IPS-15b (cell line): ENCODE data around the gene SUPT4H1.

Experiments used
- H3K27me3 ChIP-seq: one replicate; pipeline ENCODE4 v1.6.1; 2013; ENCODE audit warnings: low read length; ENCODE audit not compliant: control insufficient read depth, insufficient read depth
- H3K36me3 ChIP-seq: one replicate; pipeline ENCODE4 v1.6.1; 2013; ENCODE audit warnings: low read length; ENCODE audit not compliant: control insufficient read depth, insufficient read depth
- H3K4me1 ChIP-seq: one replicate; pipeline ENCODE4 v1.6.1; 2013; ENCODE audit warnings: mild to moderate bottlenecking, low read length; ENCODE audit not compliant: control insufficient read depth, insufficient read depth
- H3K4me3 ChIP-seq: one replicate; pipeline ENCODE4 v1.5.1; 2013; ENCODE audit warnings: low read depth, low read length
- H3K9ac ChIP-seq: one replicate; pipeline ENCODE4 v1.6.1; 2013; ENCODE audit warnings: low read depth, mild to moderate bottlenecking, low read length
- H3K9me3 ChIP-seq: one replicate; pipeline ENCODE4 v1.6.1; 2013; ENCODE audit warnings: mild to moderate bottlenecking, low read length; ENCODE audit not compliant: control insufficient read depth, insufficient read depth

SUPT4H1 gene

GRCh38 chr17:58369214-58370031, 17.4 kb upstream of the SUPT4H1 start:
- Histone ChIP-seq H3K27me3 (no peaks in the 10 kb centered on the region), H3K9ac (no peak overlapping the region), H3K4me1 (no peaks in the 10 kb centered on the region), H3K4me3 (no peak overlapping the region), H3K36me3 (no peaks in the 10 kb centered on the region), H3K9me3 (no peaks in the 10 kb centered on the region)

- no peaks in the 10 kb centered on the region for H3K36me3 ChIP-seq
- H3K4me1 ChIP-seq, result peaks cover 2% of the 10 kb centered on the region
- no peak overlapping the region for H3K9ac ChIP-seq
- H3K4me3 ChIP-seq, result no peak overlapping the region
- H3K9me3 ChIP-seq, result no peaks in the 10 kb centered on the region
- H3K27me3 ChIP-seq, result no peaks in the 10 kb centered on the region
Measured at GRCh38 chr17:58368860-58369213, 16.8 kb upstream of the SUPT4H1 start.

GRCh38 chr17:58367461-58367860, 15.5 kb upstream of the SUPT4H1 start:
- Histone ChIP-seq H3K36me3 (no peaks in the 10 kb centered on the region), H3K9me3 (no peaks in the 10 kb centered on the region), H3K4me3 (no peak overlapping the region), H3K9ac (no peak overlapping the region), H3K4me1 (peaks cover 2% of the 10 kb centered on the region), H3K27me3 (no peaks in the 10 kb centered on the region)

- H3K27me3 ChIP-seq, result no peaks in the 10 kb centered on the region
- no peak overlapping the region for H3K9ac ChIP-seq
- H3K4me3 ChIP-seq, result no peak overlapping the region
- no peaks in the 10 kb centered on the region for H3K36me3 ChIP-seq
- H3K9me3 ChIP-seq, result no peaks in the 10 kb centered on the region
- peaks cover 2% of the 10 kb centered on the region for H3K4me1 ChIP-seq
Measured at GRCh38 chr17:58365980-58366595, 14.1 kb upstream of the SUPT4H1 start.

- no peaks in the 10 kb centered on the region for H3K9me3 ChIP-seq
- H3K9ac ChIP-seq, result no peak overlapping the region
- peaks cover 2% of the 10 kb centered on the region for H3K4me1 ChIP-seq
- H3K27me3 ChIP-seq, result no peaks in the 10 kb centered on the region
- H3K4me3 ChIP-seq, result no peak overlapping the region
- H3K36me3 ChIP-seq, result no peaks in the 10 kb centered on the region
Measured at GRCh38 chr17:58365185-58365979, 13.4 kb upstream of the SUPT4H1 start.

GRCh38 chr17:58364270-58364942, 12.4 kb upstream of the SUPT4H1 start:
- H3K27me3 ChIP-seq, result no peaks in the 10 kb centered on the region
- peaks cover 2% of the 10 kb centered on the region for H3K4me1 ChIP-seq
- no peak overlapping the region for H3K4me3 ChIP-seq
- no peak overlapping the region for H3K9ac ChIP-seq
- no peaks in the 10 kb centered on the region for H3K9me3 ChIP-seq
- no peaks in the 10 kb centered on the region for H3K36me3 ChIP-seq

- H3K4me3 ChIP-seq, result no peak overlapping the region
- H3K9me3 ChIP-seq, result no peaks in the 10 kb centered on the region
- H3K9ac ChIP-seq, result no peak overlapping the region
- peaks cover 2% of the 10 kb centered on the region for H3K4me1 ChIP-seq
- H3K27me3 ChIP-seq, result no peaks in the 10 kb centered on the region
- H3K36me3 ChIP-seq, result no peaks in the 10 kb centered on the region
Measured at GRCh38 chr17:58363457-58364185, 11.6 kb upstream of the SUPT4H1 start.

- H3K4me3 ChIP-seq, result no peak overlapping the region
- H3K4me1 ChIP-seq, result peaks cover 2% of the 10 kb centered on the region
- H3K9me3 ChIP-seq, result no peaks in the 10 kb centered on the region
- H3K27me3 ChIP-seq, result no peaks in the 10 kb centered on the region
- no peak overlapping the region for H3K9ac ChIP-seq
- peaks cover 1% of the 10 kb centered on the region for H3K36me3 ChIP-seq
Measured at GRCh38 chr17:58362368-58363014, 10.5 kb upstream of the SUPT4H1 start.

GRCh38 chr17:58360296-58361063, 8.5 kb upstream of the SUPT4H1 start:
- no peaks in the 10 kb centered on the region for H3K27me3 ChIP-seq
- H3K9ac ChIP-seq, result no peak overlapping the region
- H3K4me3 ChIP-seq, result no peak overlapping the region
- H3K9me3 ChIP-seq, result no peaks in the 10 kb centered on the region
- H3K4me1 ChIP-seq, result peaks cover 2% of the 10 kb centered on the region
- H3K36me3 ChIP-seq, result peaks cover 3% of the 10 kb centered on the region

- Histone ChIP-seq H3K9me3 (no peaks in the 10 kb centered on the region), H3K36me3 (peaks cover 3% of the 10 kb centered on the region), H3K27me3 (peaks cover 4% of the 10 kb centered on the region), H3K9ac (no peak overlapping the region), H3K4me3 (no peak overlapping the region), H3K4me1 (no peaks in the 10 kb centered on the region)
Measured at GRCh38 chr17:58358408-58359172, 6.6 kb upstream of the SUPT4H1 start.
